ENCODE measurements around the gene TNFRSF14.

TNFRSF14 gene

GRCh38 chr1:2588661-2589430, 32.7 kb downstream of the TNFRSF14 start:
- H3K4me3 Mint-ChIP-seq = no peak overlapping the region
- H3K4me1 Mint-ChIP-seq = peaks cover 31% of the 10 kb centered on the region
- ATAC-seq = no peak
- H3K9me3 Mint-ChIP-seq = no peaks in the 10 kb centered on the region
- peaks cover 12% of the 10 kb centered on the region for H3K27me3 Mint-ChIP-seq
- no peak overlapping the region for H3K27ac Mint-ChIP-seq
- H3K36me3 Mint-ChIP-seq = peaks cover 5% of the 10 kb centered on the region

DNA sequence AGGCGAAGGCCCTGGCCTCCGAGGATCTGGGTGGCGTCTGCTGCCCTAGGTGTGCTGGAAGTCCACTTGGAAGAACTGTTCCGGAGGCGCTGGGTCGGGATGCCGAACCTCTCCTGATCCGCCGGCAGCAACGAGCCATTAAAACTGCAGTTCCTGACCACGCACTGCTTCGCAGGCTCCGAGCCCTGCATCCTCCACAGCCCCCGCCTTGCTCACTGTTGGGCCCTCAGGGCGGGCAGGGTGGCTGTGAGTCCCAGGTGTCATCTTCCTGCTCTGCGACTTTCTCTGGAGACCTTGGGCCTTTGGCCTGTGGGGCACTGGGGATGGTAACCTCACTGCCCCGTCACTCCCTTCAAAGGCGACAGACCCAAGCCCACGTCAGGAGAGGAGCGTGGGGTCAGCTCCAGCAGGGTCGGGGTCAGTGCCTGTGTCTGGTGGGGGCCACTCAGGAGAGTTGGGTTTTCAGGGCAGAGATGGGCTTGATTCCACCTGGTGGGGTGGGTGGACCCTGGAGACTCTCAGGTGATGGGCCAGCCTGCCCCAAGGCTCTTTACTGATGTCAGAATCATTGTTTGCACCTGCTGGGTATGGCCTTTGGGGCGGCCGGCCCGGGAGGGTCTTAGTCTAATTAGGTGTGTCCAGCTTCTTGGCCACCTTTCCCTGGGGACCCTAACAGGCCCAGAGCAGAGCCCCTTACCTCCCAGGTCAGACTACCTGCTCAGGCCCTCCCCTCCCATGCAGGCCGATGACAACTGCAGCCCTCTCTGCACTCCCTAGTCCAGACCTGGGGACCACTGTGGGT, 33.5 kb downstream of the TNFRSF14 start:
- H3K27me3 Mint-ChIP-seq = peaks cover 20% of the 10 kb centered on the region
- H3K36me3 Mint-ChIP-seq = peaks cover 5% of the 10 kb centered on the region
- no peaks in the 10 kb centered on the region for H3K9me3 Mint-ChIP-seq
- H3K4me3 Mint-ChIP-seq = no peak overlapping the region
- peaks cover 23% of the 10 kb centered on the region for H3K4me1 Mint-ChIP-seq
- H3K27ac Mint-ChIP-seq = no peak overlapping the region
- ATAC-seq = no peak

DNA sequence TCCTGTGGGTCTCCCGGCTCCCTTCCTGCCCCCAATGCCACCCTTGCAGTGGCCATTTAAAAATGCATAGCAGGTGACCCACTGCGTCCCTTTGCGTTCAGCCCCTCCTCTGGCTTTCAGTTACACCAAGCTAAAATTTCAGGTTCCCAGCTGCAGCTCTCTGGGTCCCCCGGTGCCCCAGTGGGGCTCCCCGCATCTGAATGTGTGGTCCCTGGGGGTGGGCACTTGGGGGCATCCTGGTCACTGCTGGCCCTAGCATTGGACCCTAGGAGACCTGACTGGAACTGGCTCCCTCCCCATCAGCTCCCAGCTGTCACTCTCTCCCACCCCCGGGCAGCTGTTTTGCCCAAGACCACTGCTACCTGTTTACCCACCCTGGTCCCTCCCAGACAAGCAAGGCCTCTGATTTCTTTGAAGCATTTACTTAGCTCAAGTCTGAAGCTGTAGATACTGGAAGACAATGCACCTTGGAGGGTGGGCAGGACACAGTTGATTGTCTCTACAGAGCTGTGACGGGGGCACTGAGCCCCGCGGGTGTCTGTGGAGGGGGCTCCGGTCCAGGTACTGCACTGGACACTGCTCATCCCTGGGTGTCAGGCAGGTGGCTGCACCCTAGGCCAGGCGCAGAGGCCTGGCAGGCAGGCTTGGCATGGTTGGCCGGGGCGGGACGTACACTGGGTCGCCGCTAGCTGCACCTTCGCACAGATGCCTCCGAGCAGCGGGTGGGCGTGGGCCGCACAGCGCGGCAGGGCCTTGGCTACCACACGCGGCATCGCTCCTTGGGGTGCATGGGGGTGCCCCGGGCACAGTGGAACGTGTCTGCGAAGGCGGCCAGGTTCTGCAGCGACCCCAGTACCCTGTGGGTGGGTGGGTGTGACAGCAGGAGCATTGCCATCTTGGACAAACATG, 34.3 kb downstream of the TNFRSF14 start:
- no peak overlapping the region for H3K4me3 Mint-ChIP-seq
- H3K4me1 Mint-ChIP-seq = peaks cover 15% of the 10 kb centered on the region
- no peak overlapping the region for H3K27ac Mint-ChIP-seq
- H3K9me3 Mint-ChIP-seq = no peaks in the 10 kb centered on the region
- peaks cover 20% of the 10 kb centered on the region for H3K27me3 Mint-ChIP-seq
- no peak for ATAC-seq
- peaks cover 5% of the 10 kb centered on the region for H3K36me3 Mint-ChIP-seq

- no peak overlapping the region for H3K27ac Mint-ChIP-seq
- peaks cover 15% of the 10 kb centered on the region for H3K4me1 Mint-ChIP-seq
- peaks cover 20% of the 10 kb centered on the region for H3K27me3 Mint-ChIP-seq
- H3K9me3 Mint-ChIP-seq = no peaks in the 10 kb centered on the region
- no peak overlapping the region for H3K4me3 Mint-ChIP-seq
- peaks cover 5% of the 10 kb centered on the region for H3K36me3 Mint-ChIP-seq
- ATAC-seq = no peak
Observed at GRCh38 chr1:2591233-2591580, 35.0 kb downstream of the TNFRSF14 start.

DNA sequence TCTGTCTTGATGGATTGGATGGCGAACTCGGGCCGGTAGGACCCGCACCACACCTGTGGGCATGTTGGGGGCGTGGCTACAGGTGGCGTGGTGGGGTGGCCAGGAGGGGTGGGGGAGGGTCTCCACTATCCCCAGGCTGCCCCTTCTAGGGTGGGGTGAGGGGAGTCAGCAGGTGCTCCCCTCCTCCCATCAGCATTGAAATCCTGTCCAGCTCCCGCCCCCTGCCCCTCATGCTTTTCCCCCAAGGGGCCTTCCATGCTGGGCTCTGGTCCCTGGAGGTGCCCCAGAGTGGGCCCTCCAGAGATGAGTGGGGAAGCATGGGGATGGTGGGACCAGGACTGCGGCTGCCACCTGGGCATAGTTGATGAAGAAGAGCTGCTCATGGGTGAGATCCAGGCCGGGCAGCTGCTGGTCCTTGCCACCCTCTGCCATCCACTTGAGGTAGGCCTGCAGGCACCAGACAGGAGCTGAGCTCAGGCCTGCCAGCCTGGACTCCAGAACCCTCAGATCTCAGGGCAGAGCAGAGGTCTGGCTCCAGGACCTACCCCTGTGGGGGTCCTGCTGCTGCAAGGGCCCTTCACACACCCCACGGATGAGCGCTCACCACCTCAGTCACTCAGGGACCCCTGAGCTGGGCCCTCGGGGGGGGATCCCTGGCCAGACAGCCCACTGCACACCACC, 35.5 kb downstream of the TNFRSF14 start:
- no peaks in the 10 kb centered on the region for H3K9me3 Mint-ChIP-seq
- no peak overlapping the region for H3K4me3 Mint-ChIP-seq
- H3K36me3 Mint-ChIP-seq = peaks cover 5% of the 10 kb centered on the region
- H3K27me3 Mint-ChIP-seq = peaks cover 20% of the 10 kb centered on the region
- no peak for ATAC-seq
- no peak overlapping the region for H3K27ac Mint-ChIP-seq
- H3K4me1 Mint-ChIP-seq = peaks cover 15% of the 10 kb centered on the region

DNA sequence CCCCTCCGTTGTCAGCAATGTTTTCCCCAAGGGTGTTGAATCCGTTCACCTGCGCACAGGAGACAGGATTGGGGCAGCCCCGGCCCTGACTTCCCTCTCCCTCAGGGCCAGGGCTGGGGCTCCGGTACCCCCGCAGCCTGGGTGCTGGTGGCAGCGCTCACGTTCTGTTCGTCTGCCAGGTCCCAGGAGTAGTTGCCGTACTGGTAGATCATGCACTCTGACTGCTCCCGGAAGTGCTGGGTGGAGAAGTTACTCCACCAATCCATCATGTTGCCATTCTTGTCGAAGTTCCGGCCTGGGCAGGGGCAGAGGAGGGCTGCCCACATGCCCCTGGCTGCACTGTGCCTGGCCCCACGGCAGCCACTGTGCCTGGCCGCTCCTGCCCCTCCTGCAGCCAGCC, 36.5 kb downstream of the TNFRSF14 start:
- H3K4me1 Mint-ChIP-seq = peaks cover 17% of the 10 kb centered on the region

GRCh38 chr1:2593251-2593878, 37.2 kb downstream of the TNFRSF14 start:
- no peak for ATAC-seq
- H3K9me3 Mint-ChIP-seq = no peaks in the 10 kb centered on the region
- H3K4me3 Mint-ChIP-seq = no peak overlapping the region
- peak overlapping the region; percentile 76 for H3K27ac Mint-ChIP-seq
- H3K36me3 Mint-ChIP-seq = peaks cover 6% of the 10 kb centered on the region
- H3K4me1 Mint-ChIP-seq = peaks cover 18% of the 10 kb centered on the region
- H3K27me3 Mint-ChIP-seq = peaks cover 36% of the 10 kb centered on the region

More for the DNA sequence above, 36.5 kb downstream of the TNFRSF14 start:
- ATAC-seq = no peak
- H3K27ac Mint-ChIP-seq = peak overlapping the region; percentile 76
- H3K9me3 Mint-ChIP-seq = no peaks in the 10 kb centered on the region
- peaks cover 29% of the 10 kb centered on the region for H3K27me3 Mint-ChIP-seq
- H3K36me3 Mint-ChIP-seq = peaks cover 5% of the 10 kb centered on the region
- no peak overlapping the region for H3K4me3 Mint-ChIP-seq

DNA sequence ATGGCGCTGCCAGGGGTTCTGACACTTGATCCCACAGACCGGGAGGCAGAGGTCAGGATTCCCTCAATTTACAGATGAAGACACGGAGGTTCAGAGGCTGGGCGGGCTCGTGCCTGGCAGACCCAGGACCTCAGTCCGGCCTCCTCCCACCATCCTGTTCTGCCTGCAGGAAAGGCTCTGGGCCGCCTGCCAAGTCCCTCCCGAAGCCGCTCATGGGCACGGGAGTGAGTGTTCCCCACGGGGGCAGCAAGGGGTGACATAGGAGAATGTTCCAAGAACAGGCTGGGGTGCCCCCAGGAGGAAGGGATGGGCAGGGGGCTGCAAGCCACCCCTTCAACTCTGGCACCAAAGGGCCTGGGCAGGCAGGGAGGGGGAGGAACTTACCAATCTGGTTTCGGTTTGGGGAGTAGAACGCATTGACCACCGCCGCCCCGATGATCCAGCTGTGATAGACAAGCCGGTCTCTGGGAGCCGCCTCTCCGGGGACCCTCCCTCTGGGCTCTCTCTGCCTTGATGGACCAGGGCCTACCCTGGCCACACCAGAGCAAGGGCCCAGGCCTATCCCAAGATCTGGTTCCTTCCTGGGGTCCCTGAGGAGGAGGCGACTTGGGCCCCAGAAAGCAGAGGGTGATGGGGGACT, 38.0 kb downstream of the TNFRSF14 start:
- H3K36me3 Mint-ChIP-seq = peaks cover 11% of the 10 kb centered on the region
- peaks cover 5% of the 10 kb centered on the region for H3K9me3 Mint-ChIP-seq
- ATAC-seq = no peak
- no peak overlapping the region for H3K27ac Mint-ChIP-seq
- peaks cover 18% of the 10 kb centered on the region for H3K4me1 Mint-ChIP-seq
- H3K4me3 Mint-ChIP-seq = no peak overlapping the region
- H3K27me3 Mint-ChIP-seq = peaks cover 43% of the 10 kb centered on the region

GRCh38 chr1:2594641-2595131, 38.5 kb downstream of the TNFRSF14 start:
- H3K27ac Mint-ChIP-seq = no peak overlapping the region
- H3K4me1 Mint-ChIP-seq = peaks cover 18% of the 10 kb centered on the region
- peaks cover 5% of the 10 kb centered on the region for H3K9me3 Mint-ChIP-seq
- ATAC-seq = no peak
- H3K36me3 Mint-ChIP-seq = peaks cover 6% of the 10 kb centered on the region
- H3K27me3 Mint-ChIP-seq = peaks cover 43% of the 10 kb centered on the region
- H3K4me3 Mint-ChIP-seq = no peak overlapping the region

DNA sequence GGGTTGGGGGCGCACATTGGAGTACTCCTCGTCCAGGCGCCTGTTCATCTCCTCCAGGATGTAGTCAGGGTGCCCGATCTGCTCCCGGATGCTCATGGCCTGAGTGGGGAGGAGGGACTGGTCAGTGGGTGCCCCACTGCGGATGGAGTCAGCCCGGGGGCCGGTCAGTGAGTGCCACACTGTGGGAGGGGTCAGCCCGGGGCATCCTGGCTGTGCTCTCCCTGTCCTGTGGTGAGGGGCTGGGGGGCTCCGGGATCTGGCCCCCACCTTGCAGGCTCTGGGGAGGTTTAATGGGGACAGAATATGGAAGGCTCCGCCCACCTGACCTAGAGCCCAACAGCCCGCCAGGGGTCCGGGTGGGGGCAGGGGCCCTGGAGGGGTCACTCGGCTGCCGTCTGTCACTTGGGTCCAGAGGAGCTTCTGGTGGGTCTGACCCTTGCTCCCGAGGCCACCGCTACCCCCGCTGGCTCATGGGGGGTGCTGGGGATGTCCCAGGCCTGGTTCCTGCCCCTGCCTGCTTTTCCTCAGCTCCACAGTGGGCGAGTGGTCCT, 39.2 kb downstream of the TNFRSF14 start:
- ATAC-seq = no peak
- Mint-ChIP-seq H3K9me3 (peaks cover 5% of the 10 kb centered on the region), H3K36me3 (peaks cover 6% of the 10 kb centered on the region), H3K4me1 (peaks cover 18% of the 10 kb centered on the region), H3K27me3 (peaks cover 43% of the 10 kb centered on the region), H3K4me3 (no peak overlapping the region), H3K27ac (no peak overlapping the region)

- H3K27me3 Mint-ChIP-seq = peaks cover 43% of the 10 kb centered on the region
- H3K4me3 Mint-ChIP-seq = no peak overlapping the region
- H3K36me3 Mint-ChIP-seq = peaks cover 6% of the 10 kb centered on the region
- H3K4me1 Mint-ChIP-seq = peaks cover 18% of the 10 kb centered on the region
- no peak for ATAC-seq
- no peak overlapping the region for H3K27ac Mint-ChIP-seq
- peaks cover 5% of the 10 kb centered on the region for H3K9me3 Mint-ChIP-seq
Observed at GRCh38 chr1:2595812-2596529, 39.8 kb downstream of the TNFRSF14 start.

GRCh38 chr1:2596530-2597333, 40.6 kb downstream of the TNFRSF14 start:
- H3K36me3 Mint-ChIP-seq = peaks cover 6% of the 10 kb centered on the region
- peaks cover 18% of the 10 kb centered on the region for H3K4me1 Mint-ChIP-seq
- no peak overlapping the region for H3K4me3 Mint-ChIP-seq
- peaks cover 43% of the 10 kb centered on the region for H3K27me3 Mint-ChIP-seq
- H3K9me3 Mint-ChIP-seq = peaks cover 5% of the 10 kb centered on the region
- no peak overlapping the region for H3K27ac Mint-ChIP-seq
- ATAC-seq = peak; percentile 6

All from stimulated activated memory B cell treated with anti-CD40 and anti-IgM and Interleukin-4, amounts not matched to agents 10 μg/mL and 1 μg/mL and 100 μg/mL, for 72 hours (primary cell).